BJ (cell line): Measurements from ENCODE around the gene RPS29. TPM values are rescaled to one million over a fixed set of nuclear protein-coding genes. Genes with fewer than 3 reads are reported as not detected.

Experiments used
- CTCF ChIA-PET: fragments of 350-600 bp; formaldehyde crosslinking; extraction: SDS; loops from one replicate; lab custom pipeline; 2021; ENCODE audit warnings: antibody characterized with exemption, inconsistent platforms; lab: Yijun Ruan, JAX
- POLR2A ChIA-PET: fragments of 300-600 bp; sonication (Branson Sonifier 250); formaldehyde crosslinking; extraction: SDS; loops from one replicate; lab custom pipeline; 2021; ENCODE audit warnings: antibody characterized with exemption; lab: Charles Lee
- DNase-seq: peaks from one replicate; pipeline ENCODE4 v3.0.0-alpha.2; 2011; ENCODE audit warnings: low read depth
- H3K27me3 ChIP-seq: 2 replicates; pipeline ENCODE4 v1.6.0; 2011; ENCODE audit warnings: low read length; ENCODE audit not compliant: control insufficient read depth, insufficient read depth
- H3K36me3 ChIP-seq: 2 replicates; pipeline ENCODE4 v1.5.1; 2011; ENCODE audit warnings: low read length; ENCODE audit not compliant: control insufficient read depth, insufficient read depth
- H3K4me3 ChIP-seq: 2 replicates; pipeline ENCODE4 v1.5.1; 2011; ENCODE audit warnings: low read depth, mild to moderate bottlenecking, control low read depth, low read length
- polyA plus RNA-seq: library from polyadenylated mRNA; depleted of rRNA; stranded (reverse); fragments of >200 nt; gene quantifications from 2 replicates; pipeline ENCODE4 v1.2.3, GENCODE V29; 2011
- TF ChIP-seq, protein P1 (sequence below): IDR thresholded peaks from 2 replicates; pipeline ENCODE4 v1.5.1; 2011; ENCODE audit warnings: low read depth, mild to moderate bottlenecking, control low read depth, inconsistent platforms, low read length, moderate library complexity; ENCODE audit not compliant: insufficient read depth

RPS29 gene
- polyA plus RNA-seq, 1 experiment: 4,331 TPM

DNA sequence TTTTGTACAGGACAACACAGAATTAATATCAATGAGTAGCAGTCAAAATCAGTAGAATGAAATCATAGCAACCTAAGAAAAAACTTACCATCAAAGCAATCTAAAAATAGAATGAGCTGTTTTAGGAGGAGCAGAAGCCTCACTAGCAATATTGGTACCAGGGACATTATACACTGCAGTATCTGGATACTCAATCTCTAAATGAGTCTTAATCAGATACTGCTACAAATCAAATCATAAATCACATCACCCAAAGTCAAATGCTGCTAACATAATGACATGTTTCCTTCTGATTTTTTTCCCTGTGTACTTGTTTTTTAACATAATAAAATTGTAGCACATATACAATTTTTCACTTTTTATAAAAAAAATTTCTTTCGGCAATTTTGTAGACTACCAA lies 8.0 kb downstream of the RPS29 start:
- H3K36me3 ChIP-seq: peaks cover 7% of the 10 kb centered on the region
- no peak overlapping the region for H3K4me3 ChIP-seq
- TF ChIP-seq, protein P1, sequence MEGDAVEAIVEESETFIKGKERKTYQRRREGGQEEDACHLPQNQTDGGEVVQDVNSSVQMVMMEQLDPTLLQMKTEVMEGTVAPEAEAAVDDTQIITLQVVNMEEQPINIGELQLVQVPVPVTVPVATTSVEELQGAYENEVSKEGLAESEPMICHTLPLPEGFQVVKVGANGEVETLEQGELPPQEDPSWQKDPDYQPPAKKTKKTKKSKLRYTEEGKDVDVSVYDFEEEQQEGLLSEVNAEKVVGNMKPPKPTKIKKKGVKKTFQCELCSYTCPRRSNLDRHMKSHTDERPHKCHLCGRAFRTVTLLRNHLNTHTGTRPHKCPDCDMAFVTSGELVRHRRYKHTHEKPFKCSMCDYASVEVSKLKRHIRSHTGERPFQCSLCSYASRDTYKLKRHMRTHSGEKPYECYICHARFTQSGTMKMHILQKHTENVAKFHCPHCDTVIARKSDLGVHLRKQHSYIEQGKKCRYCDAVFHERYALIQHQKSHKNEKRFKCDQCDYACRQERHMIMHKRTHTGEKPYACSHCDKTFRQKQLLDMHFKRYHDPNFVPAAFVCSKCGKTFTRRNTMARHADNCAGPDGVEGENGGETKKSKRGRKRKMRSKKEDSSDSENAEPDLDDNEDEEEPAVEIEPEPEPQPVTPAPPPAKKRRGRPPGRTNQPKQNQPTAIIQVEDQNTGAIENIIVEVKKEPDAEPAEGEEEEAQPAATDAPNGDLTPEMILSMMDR: no peak
- H3K27me3 ChIP-seq: no peaks in the 10 kb centered on the region
- CTCF ChIA-PET: interaction anchor here (0.6 kb wide), 1 partner anchor 9 kb away, joined by 3 read pairs; no protein-coding TSS in a partner anchor
- POLR2A ChIA-PET: no interaction called here
- DNase-seq: no peak

DNA sequence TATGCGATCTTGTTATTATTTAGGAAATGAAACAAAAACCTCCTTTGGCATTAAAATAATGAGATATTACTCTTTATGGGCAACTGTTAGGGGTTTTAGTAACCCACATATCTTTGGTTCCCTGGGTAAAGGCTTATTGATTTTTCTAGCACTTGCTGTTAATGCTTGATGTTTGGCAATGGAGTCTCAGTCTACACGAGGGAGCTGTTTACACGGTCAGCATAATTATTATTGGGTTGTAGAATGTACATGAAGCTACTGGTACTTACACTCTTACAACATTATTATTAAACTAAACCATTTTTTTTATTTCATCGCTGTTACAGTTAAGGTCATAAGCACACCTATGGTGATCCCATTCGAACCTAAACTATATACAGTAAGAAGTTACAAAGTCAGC lies 12.1 kb downstream of the RPS29 start:
- ChIA-PET POLR2A (no interaction called here), CTCF (interaction anchor here (0.6 kb wide), 1 partner anchor 13 kb away, joined by 3 read pairs; no protein-coding TSS in a partner anchor)
- no peaks in the 10 kb centered on the region for H3K27me3 ChIP-seq
- H3K4me3 ChIP-seq: no peak overlapping the region
- peaks cover 5% of the 10 kb centered on the region; the same call in 1 of the 2 replicates for H3K36me3 ChIP-seq
- TF ChIP-seq, protein P1: no peak
- no peak for DNase-seq

DNA sequence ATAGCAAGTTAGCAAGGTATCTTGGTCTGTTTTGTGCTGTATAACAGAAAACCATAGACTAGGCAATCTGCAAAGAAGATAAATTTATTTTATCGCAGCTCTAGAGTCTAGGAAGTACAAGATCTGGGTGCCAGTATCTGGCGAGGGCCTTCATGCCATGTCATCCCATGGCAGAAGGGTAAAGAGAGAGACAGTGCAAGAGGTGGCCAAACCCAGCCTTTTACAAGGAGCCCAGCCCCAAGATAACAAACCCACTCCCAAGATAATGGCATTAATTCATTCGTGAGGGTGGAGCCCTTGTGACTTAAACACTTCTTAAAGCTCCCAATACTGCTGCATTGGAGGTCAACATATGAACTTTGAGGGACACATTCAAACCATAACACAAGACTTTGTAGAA lies 16.9 kb downstream of the RPS29 start:
- H3K27me3 ChIP-seq: no peaks in the 10 kb centered on the region
- TF ChIP-seq, protein P1: no peak
- ChIA-PET POLR2A (no interaction called here), CTCF (interaction anchor here (0.8 to 1.4 kb wide), 3 partner anchors 18 to 108 kb away, joined by 3 to 5 read pairs (median 4); no protein-coding TSS in a partner anchor)
- no peak overlapping the region for H3K4me3 ChIP-seq
- H3K36me3 ChIP-seq: no peaks in the 10 kb centered on the region
- no peak for DNase-seq

DNA sequence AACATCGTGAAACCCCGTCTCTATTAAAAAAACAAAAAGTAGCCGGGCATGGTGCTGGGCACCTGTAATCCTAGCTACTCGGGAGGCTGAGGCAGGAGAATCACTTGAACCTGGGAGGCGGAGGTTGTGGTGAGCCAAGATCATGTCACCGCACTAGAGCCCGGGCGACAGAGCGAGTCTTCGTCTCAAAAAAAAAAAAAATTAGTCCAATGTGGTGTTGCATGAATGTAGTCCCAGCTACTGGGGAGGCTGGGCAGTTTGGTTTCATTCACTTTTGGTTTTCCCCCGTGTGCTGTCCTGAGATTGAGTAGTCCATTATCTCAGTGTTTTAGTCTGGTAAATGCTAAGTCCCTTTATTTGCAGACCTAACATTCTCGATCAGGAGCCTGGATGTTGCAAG lies 19.5 kb downstream of the RPS29 start:
- Histone ChIP-seq H3K27me3 (no peaks in the 10 kb centered on the region), H3K4me3 (no peak overlapping the region), H3K36me3 (no peaks in the 10 kb centered on the region)
- TF ChIP-seq, protein P1: no peak
- DNase-seq: no peak
- CTCF ChIA-PET: no interaction called here
- POLR2A ChIA-PET: no interaction called here

DNA sequence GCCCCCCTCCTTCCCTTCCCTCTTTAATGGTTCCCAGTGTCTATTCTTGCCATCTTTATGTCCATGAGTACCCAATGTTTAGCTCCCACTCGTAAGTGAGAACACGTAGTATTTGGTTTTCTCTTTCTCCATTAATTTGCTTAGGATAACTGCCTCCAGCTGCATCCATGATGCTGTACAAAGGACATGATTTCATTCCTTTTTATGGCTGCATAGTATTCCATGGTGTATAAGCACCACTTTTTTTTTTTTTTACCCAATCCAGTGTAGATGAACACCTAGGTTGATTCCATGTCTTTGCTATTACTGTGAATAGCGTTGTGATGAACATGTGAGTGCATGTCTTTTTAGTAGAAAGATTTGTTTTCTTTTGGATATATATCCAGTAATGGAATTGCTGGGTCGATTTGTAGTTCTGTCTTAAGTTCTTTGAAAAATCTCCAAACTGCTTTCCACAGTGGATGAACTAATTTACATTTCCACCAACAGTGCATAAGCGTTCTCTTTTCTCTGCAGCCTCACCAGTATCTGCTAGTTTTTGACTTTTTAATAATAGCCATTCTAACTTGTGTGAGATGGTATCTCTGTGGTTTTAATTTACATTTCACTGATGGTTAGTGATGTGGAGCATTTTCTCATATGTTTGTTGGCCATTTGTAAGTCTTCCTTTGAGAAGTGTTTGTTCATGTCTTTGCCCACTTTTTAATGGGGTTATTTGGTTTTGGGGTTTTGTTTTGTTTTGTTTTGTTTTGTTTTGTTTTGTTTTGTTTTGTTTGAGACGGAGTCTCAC lies 26.0 kb downstream of the RPS29 start:
- ChIA-PET POLR2A (no interaction called here), CTCF (interaction anchor here (1.0 kb wide), 1 partner anchor 12 kb away, joined by 4 read pairs; no protein-coding TSS in a partner anchor)
- H3K36me3 ChIP-seq: no peaks in the 10 kb centered on the region
- TF ChIP-seq, protein P1: no peak
- no peak for DNase-seq
- H3K27me3 ChIP-seq: no peaks in the 10 kb centered on the region
- no peak overlapping the region for H3K4me3 ChIP-seq
